Right lobe of liver (tissue), 6 donors: ENCODE measurements around the gene SLC25A47. TPM values are rescaled to one million over a fixed set of nuclear protein-coding genes. Genes with fewer than 3 reads are reported as not detected.
"Not testable (repeated sequence)": the region's sequence is repeated elsewhere in the genome, so short reads cannot be mapped to it uniquely, and the experiment has no call there.

Experiments used
- ATAC-seq, 4 donors: fragments of 200-7000 bp; cut with Tn5 transposase; one replicate each; pipeline ENCODE4 v1.9.1; 2020; ENCODE audit warnings: mild to moderate bottlenecking in 4 of 4, moderate library complexity in 4 of 4
- DNase-seq, 3 donors: peaks; one replicate each; pipeline ENCODE4 v3.0.0-alpha.2; 2020
- H3K27ac ChIP-seq, 3 donors: fragments of 200-600 bp; one replicate each; pipeline ENCODE4 v1.8.0; 2022
- H3K27me3 ChIP-seq, 2 donors: fragments of 200-600 bp; one replicate each; pipeline ENCODE4 v1.8.0; 2022
- H3K36me3 ChIP-seq, 4 donors: fragments of 200-600 bp; sonication (generic) in 1 of 4; one replicate each; pipeline versions ENCODE4 v1.5.1 to v1.8.0; 2017 to 2022; ENCODE audit warnings: control low read depth in 1 of 4
- H3K4me1 ChIP-seq, 4 donors: fragments of 200-600 bp; sonication (generic) in 1 of 4; one replicate each; pipeline versions ENCODE4 v1.5.1 to v1.8.0; 2017 to 2022; ENCODE audit warnings: control low read depth in 1 of 4
- H3K4me3 ChIP-seq, 3 donors: fragments of 200-600 bp; one replicate each; pipeline ENCODE4 v1.8.0; 2022
- H3K9me3 ChIP-seq, 4 donors: fragments of 200-600 bp; sonication (generic) in 1 of 4; one replicate each; pipeline versions ENCODE4 v1.5.1 to v1.8.0; 2017 to 2022; ENCODE audit warnings: control low read depth in 1 of 4
- POLR2A ChIP-seq: fragments of 450-650 bp; IDR thresholded peaks from one replicate; pipeline ENCODE4 v1.6.1; 2017; ENCODE audit warnings: antibody characterized with exemption, mild to moderate bottlenecking
- WGBS: methylation state at CpG from one replicate; pipeline ENCODE4 v1.1.6; 2018; ENCODE audit warnings: low coverage, low lambda C conversion rate; ENCODE audit not compliant: insufficient coverage; ENCODE audit errors: missing lambda C conversion rate; 5-methylcytosine and 5-hydroxymethylcytosine counted together
- intact Hi-C, 2 donors: fragments of 100-400 bp; cut with DNase I; formaldehyde crosslinking; loops; one replicate each; pipeline versions ENCODE4 v1.11.2 to v1.14.1; 2022
- total RNA-seq, 6 experiments: library from RNA; depleted of rRNA in 2 of 6; stranded (reverse); fragments of >200 nt in 2 of 6; fragmentation: NEBNext Ultra II Directional in 3 of 6; extraction: Animal tissue kit (Norgen Biotek cat#: 25700) in 3 of 6; gene quantifications; one replicate each; pipeline versions ENCODE4 v1.1.0 to v1.2.4, GENCODE V29; 2016 to 2023
- TF ChIP-seq, protein P1 (sequence below), 4 donors: fragments of 200-600 bp in 3 of 4; fragments of 450-650 bp in 1 of 4; IDR thresholded peaks; one replicate each; pipeline versions ENCODE4 v1.5.1 to v1.8.0; 2016 to 2022; ENCODE audit warnings: antibody characterized with exemption in 4 of 4, mild to moderate bottlenecking in 2 of 4
- donor health status: DM: no; HTN: yes; CAD: no.
- donor health status: DM: no; HTN: no; CAD: no.
- donor health status: DM: no; HTN: no; CAD: no.
- donor health status: DM: no; HTN: yes; CAD: no.
- donor health status: DM: no; HTN: yes; CAD: no.

The SLC25A47 gene
- total RNA-seq, 6 experiments from 2014 or later = 74.8 to 378 (median 229) TPM

DNA sequence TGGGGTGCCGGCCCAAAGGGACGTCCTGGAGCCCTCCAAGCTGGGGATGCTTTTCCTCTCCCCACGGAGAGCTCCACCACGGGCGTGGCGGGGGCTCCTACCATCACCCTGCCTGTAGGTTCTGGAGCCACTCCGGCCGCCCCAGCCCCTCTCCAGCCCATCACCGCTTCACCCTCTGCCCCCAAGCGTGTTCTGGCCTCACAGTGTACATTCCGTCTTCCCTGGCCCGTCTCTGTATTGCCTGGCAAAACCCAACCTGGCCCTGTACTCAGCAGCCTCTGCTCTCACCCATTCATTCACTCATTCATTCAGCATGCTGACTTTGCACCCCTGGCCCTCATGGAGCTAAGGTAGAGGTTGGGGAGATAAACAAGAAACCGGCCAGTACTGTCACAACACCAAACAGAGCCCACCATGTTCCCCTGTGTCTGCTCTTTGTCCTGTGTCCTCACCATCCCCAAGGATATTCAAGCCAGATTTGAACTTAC, 37.2 kb upstream of the SLC25A47 start:
- H3K36me3 ChIP-seq = no peaks in the 10 kb centered on the region
- ATAC-seq = peak in 1 of 4 donors; percentile 4
- H3K4me1 ChIP-seq = peaks cover 0 to 4% (median 0%) of the 10 kb centered on the region in 4 donors
- intact Hi-C loops = no loop called here
- TF ChIP-seq, protein P1, sequence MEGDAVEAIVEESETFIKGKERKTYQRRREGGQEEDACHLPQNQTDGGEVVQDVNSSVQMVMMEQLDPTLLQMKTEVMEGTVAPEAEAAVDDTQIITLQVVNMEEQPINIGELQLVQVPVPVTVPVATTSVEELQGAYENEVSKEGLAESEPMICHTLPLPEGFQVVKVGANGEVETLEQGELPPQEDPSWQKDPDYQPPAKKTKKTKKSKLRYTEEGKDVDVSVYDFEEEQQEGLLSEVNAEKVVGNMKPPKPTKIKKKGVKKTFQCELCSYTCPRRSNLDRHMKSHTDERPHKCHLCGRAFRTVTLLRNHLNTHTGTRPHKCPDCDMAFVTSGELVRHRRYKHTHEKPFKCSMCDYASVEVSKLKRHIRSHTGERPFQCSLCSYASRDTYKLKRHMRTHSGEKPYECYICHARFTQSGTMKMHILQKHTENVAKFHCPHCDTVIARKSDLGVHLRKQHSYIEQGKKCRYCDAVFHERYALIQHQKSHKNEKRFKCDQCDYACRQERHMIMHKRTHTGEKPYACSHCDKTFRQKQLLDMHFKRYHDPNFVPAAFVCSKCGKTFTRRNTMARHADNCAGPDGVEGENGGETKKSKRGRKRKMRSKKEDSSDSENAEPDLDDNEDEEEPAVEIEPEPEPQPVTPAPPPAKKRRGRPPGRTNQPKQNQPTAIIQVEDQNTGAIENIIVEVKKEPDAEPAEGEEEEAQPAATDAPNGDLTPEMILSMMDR (IDR thresholded peaks at IDR 0.05) = peak in 1 of 4 donors; percentile 2
- TF ChIP-seq POLR2A = no peak
- peak overlapping the region; percentile 84 to 90 (median 89) for H3K27ac ChIP-seq
- WGBS = 17% methylated on average over 5 of the region's 13 CpGs
- H3K4me3 ChIP-seq = peak overlapping the region; percentile 70 to 89 (median 79)
- H3K27me3 ChIP-seq = no peaks in the 10 kb centered on the region
- H3K9me3 ChIP-seq = no peaks in the 10 kb centered on the region
- DNase-seq = no peak

DNA sequence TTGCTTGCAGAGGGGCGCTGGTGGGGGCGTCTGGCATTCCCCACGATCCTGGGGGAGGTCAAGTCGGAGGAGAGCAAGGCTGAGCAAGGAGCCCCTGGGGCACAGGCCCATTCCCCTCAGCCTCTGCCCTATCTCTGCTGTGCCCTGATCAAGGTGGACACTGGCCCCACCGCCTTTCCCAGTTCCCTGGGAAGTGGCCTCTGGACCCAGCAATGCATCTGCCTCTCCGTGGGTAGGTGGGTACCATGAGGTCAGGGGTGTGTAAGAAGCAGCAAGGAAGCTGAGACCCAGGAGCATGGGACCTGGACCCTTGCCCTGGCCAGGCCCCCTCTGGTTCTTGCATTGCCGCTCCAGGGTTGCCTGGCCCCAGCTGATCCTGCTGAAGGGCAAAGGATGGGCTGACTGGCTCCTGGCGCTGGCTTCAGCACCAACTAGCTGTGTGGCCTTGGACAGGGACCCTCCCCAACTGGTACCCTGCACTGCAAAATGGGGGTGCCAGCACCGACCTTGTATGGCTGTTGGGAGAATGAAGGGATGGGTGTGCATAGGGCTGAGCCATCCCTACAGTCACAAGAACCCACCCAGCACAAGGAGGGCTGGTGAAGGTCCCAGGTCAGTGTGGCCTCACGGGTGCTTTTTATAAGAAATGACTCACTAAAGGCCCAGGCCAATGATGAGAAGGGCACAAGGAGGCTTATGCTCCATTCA, 36.5 kb upstream of the SLC25A47 start:
- intact Hi-C loops = no loop called here
- Histone ChIP-seq H3K4me1 (peaks cover 0 to 4% (median 0%) of the 10 kb centered on the region in 4 donors), H3K36me3 (no peaks in the 10 kb centered on the region), H3K9me3 (no peaks in the 10 kb centered on the region), H3K27ac (no peak overlapping the region), H3K27me3 (no peaks in the 10 kb centered on the region), H3K4me3 (no peak overlapping the region)
- ATAC-seq (no peak), DNase-seq (peak in 1 of 3 donors; percentile 45)
- WGBS = 40% methylated on average over 1 of the region's 10 CpGs
- no peak for TF ChIP-seq POLR2A
- TF ChIP-seq, protein P1 (IDR thresholded peaks at IDR 0.05) = no peak

DNA sequence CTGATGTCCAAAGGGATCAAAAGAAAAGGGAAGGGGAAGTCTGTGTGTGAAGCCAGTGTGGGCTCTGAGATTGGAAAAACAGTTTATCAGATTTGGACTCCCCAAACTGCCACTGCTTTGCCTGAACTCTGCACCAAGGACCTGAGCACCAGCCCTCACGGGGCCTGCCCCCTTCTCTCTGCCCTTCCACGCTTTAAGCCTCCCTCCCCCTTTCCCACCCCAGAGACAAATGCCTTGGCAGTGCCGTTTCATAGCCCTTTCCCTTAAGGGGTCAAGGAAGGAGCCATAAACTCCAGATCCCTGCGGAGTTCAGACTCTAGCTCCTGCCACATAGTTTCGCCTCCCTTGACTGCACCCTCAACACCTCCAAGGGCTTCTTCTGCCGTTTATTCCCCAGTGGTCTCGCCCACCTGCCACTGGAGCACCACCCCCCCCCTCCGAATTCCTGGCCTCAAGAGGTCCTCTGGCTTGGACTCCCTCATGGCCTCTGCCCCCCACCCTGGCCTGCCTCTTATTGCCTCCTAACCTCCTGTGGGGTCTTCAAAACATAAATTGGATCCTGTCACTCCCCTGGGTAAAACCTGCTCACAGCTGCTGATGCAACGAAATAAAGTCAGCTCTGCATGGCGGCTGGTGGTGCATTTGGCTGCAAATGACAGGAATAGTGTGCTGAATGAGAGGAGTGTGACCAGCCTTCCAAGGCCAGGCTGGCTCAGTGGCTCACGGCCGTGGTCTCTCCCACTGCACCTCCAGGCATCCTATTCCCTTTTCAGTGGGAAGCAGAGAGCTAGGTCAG, 35.7 kb upstream of the SLC25A47 start:
- no peak for ATAC-seq
- Histone ChIP-seq H3K27ac (no peak overlapping the region), H3K36me3 (no peaks in the 10 kb centered on the region), H3K9me3 (no peaks in the 10 kb centered on the region), H3K4me3 (no peak overlapping the region), H3K27me3 (no peaks in the 10 kb centered on the region), H3K4me1 (peaks cover 0 to 4% (median 0%) of the 10 kb centered on the region in 4 donors)
- intact Hi-C loops = no loop called here
- no peak for TF ChIP-seq POLR2A
- TF ChIP-seq, protein P1 (IDR thresholded peaks at IDR 0.05) = no peak
- peak in 1 of 3 donors; percentile 23 for DNase-seq
- 73% methylated on average over 5 of the region's 12 CpGs for WGBS

DNA sequence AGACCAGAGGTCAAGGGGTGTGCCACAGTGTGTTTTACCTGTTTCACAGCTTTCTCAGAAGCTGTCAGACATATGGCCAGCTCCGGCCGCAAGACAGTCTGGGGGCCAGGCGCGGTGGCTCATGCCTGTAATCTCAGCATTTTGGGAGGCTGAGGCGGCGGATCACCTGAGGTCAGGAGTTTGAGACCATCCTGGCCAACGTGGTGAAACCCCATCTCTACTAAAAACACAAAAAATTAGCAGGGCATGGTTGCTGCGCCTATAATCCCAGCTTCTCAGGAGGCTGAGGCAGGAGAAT, 35.2 kb upstream of the SLC25A47 start:
- ATAC-seq, H3K27me3 ChIP-seq, intact Hi-C loops, DNase-seq, H3K4me3 ChIP-seq, H3K36me3 ChIP-seq, H3K27ac ChIP-seq, H3K4me1 ChIP-seq, H3K9me3 ChIP-seq: not testable (repeated sequence)
- 84% methylated on average over 4 of the region's 8 CpGs for WGBS
